HepG2 (cell line): ENCODE results near the gene HELZ2. TPM values are rescaled to one million over a fixed set of nuclear protein-coding genes. Genes with fewer than 3 reads are reported as not detected.

ENCODE experiments used
- ADNP ChIP-seq: sonication (generic); formaldehyde crosslinking; IDR thresholded peaks from 2 replicates; pipeline ENCODE4 v1.4.0; 2020; ENCODE audit warnings: missing genetic modification reagents
- DMAP1 ChIP-seq: IDR thresholded peaks from 2 replicates; pipeline ENCODE4 v1.6.1; 2016
- GABPA ChIP-seq, 2 experiments: IDR thresholded peaks; 2 replicates each; pipeline ENCODE4 v1.6.1; 2011 to 2016; ENCODE audit warnings: low read depth in 2 of 2, low read length in 1 of 2, missing biosample characterization in 1 of 2, missing genetic modification characterization in 1 of 2
- HOXA5 ChIP-seq: sonication (generic); formaldehyde crosslinking; IDR thresholded peaks from 2 replicates; pipeline ENCODE4 v1.4.0; 2020; ENCODE audit warnings: missing genetic modification reagents
- SPEN ChIP-seq: sonication (generic); formaldehyde crosslinking; IDR thresholded peaks from 2 replicates; pipeline ENCODE4 v1.5.1; 2020; ENCODE audit warnings: low read depth, mild to moderate bottlenecking, missing genetic modification reagents
- YY1 ChIP-seq: IDR thresholded peaks from 2 replicates; pipeline ENCODE4 v1.6.1; 2011; ENCODE audit warnings: low read length, low read depth, moderate library complexity, mild to moderate bottlenecking; ENCODE audit not compliant: insufficient read depth, insufficient replicate concordance
- ZNF329 ChIP-seq: sonication (generic); formaldehyde crosslinking; IDR thresholded peaks from 2 replicates; pipeline ENCODE4 v1.9.0; 2021; ENCODE audit warnings: low read depth, mild to moderate bottlenecking, missing genetic modification reagents
- ZNF432 ChIP-seq: sonication (generic); formaldehyde crosslinking; IDR thresholded peaks from 2 replicates; pipeline ENCODE4 v1.5.0; 2020; ENCODE audit warnings: missing genetic modification reagents, mild to moderate bottlenecking, borderline replicate concordance
- ZNF75D ChIP-seq: sonication (generic); formaldehyde crosslinking; IDR thresholded peaks from 2 replicates; pipeline ENCODE4 v1.8.1; 2023; ENCODE audit warnings: missing genetic modification reagents, mild to moderate bottlenecking, borderline replicate concordance
- polyA plus RNA-seq, 8 experiments: library from polyadenylated mRNA; depleted of rRNA in 3 of 8; stranded (reverse) in 7 of 8; unstranded in 1 of 8; fragments of >200 nt; fragmentation: Illumina TruSeq in 4 of 8; extraction: Trizol in 4 of 8; gene quantifications; 2 replicates each; pipeline versions ENCODE4 v1.2.1 to v1.2.3, GENCODE V29; 2011 to 2016; ENCODE audit warnings: low read depth in 4 of 8, missing spikeins in 1 of 8, mixed read lengths in 1 of 8; ENCODE audit not compliant: insufficient read depth in 1 of 8
- total RNA-seq, 5 experiments: library from RNA; depleted of rRNA; stranded (reverse); fragments of >200 nt; fragmentation: Illumina TruSeq; extraction: Trizol; gene quantifications; 2 replicates each; pipeline ENCODE4 v1.2.3, GENCODE V29; 2016; ENCODE audit warnings: low read depth in 1 of 5
- TF ChIP-seq, protein P1 (sequence below): sonication (generic); formaldehyde crosslinking; IDR thresholded peaks from 2 replicates; pipeline ENCODE4 v1.5.0; 2020; ENCODE audit warnings: mild to moderate bottlenecking, missing genetic modification reagents
- TF ChIP-seq, protein P2 (sequence below): sonication (generic); formaldehyde crosslinking; IDR thresholded peaks from 2 replicates; pipeline ENCODE4 v1.4.0; 2020; ENCODE audit warnings: mild to moderate bottlenecking, missing genetic modification reagents
- TF ChIP-seq, protein P3 (sequence below): sonication (generic); formaldehyde crosslinking; IDR thresholded peaks from 2 replicates; pipeline ENCODE4 v1.8.1; 2023; ENCODE audit warnings: mild to moderate bottlenecking, moderate library complexity, missing genetic modification reagents
- TF ChIP-seq, protein P4 (sequence below): sonication (generic); formaldehyde crosslinking; IDR thresholded peaks from 2 replicates; pipeline ENCODE4 v1.4.0; 2020; ENCODE audit warnings: mild to moderate bottlenecking, missing genetic modification reagents

The HELZ2 gene
- total and polyA plus RNA-seq, 2 of the 13 experiments (the other 11 are each of a cell fraction or from before 2014, with no cell fraction given), result 9.6 to 10.1 TPM

DNA sequence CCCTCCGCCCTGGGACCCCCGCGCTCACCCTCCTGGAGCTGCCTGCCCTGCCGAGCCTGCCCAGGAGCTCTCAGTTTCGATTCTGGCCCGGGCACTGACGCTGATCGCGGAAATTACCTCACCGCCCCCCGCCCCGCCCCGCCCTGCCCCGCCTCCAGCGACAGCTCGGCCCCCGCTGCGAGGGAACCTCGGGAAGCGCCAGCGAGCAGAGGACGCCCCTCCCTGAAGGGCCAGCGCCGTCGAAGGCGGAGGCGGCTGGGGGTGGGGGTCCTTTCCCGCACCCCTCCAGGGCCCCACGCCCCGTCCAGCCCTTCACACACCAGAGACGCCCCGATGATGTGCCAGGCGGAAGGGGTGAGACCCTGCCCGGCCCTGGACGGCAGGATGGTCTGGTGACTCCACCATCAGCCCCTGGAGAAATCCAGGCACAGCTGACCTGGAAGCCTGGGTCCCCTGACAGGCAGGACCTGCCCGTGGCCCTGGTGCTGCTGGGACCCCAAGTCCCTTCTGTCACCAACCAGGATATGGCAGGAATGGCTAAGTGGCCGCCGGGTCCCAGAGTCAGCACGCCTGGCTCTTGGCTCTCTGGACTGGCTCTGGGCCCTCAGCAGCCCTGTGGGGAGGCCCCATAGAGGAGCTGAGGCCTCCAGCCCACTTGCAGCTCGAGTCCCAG lies at the start of gene HELZ2 (continued):
- TF ChIP-seq ADNP, result no peak; the same call in 1 of the 2 replicates
- peak; percentile 35 for TF ChIP-seq GABPA (IDR thresholded peaks at IDR 0.05; ENCODE audit: low read depth, low read length)
- peak; percentile 45; the same call in 1 of the 2 replicates for TF ChIP-seq GABPA (CRISPR knock-in tag; IDR thresholded peaks at IDR 0.05; ENCODE audit: low read depth)
- TF ChIP-seq, protein P1, sequence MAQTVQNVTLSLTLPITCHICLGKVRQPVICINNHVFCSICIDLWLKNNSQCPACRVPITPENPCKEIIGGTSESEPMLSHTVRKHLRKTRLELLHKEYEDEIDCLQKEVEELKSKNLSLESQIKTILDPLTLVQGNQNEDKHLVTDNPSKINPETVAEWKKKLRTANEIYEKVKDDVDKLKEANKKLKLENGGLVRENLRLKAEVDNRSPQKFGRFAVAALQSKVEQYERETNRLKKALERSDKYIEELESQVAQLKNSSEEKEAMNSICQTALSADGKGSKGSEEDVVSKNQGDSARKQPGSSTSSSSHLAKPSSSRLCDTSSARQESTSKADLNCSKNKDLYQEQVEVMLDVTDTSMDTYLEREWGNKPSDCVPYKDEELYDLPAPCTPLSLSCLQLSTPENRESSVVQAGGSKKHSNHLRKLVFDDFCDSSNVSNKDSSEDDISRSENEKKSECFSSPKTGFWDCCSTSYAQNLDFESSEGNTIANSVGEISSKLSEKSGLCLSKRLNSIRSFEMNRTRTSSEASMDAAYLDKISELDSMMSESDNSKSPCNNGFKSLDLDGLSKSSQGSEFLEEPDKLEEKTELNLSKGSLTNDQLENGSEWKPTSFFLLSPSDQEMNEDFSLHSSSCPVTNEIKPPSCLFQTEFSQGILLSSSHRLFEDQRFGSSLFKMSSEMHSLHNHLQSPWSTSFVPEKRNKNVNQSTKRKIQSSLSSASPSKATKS (CRISPR knock-in tag), result no peak
- TF ChIP-seq, protein P2, sequence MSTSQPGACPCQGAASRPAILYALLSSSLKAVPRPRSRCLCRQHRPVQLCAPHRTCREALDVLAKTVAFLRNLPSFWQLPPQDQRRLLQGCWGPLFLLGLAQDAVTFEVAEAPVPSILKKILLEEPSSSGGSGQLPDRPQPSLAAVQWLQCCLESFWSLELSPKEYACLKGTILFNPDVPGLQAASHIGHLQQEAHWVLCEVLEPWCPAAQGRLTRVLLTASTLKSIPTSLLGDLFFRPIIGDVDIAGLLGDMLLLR, result no peak; the same call in 1 of the 2 replicates
- TF ChIP-seq SPEN (CRISPR knock-in tag), result peak; percentile 77; the same call in 1 of the 2 replicates
- TF ChIP-seq, protein P3, sequence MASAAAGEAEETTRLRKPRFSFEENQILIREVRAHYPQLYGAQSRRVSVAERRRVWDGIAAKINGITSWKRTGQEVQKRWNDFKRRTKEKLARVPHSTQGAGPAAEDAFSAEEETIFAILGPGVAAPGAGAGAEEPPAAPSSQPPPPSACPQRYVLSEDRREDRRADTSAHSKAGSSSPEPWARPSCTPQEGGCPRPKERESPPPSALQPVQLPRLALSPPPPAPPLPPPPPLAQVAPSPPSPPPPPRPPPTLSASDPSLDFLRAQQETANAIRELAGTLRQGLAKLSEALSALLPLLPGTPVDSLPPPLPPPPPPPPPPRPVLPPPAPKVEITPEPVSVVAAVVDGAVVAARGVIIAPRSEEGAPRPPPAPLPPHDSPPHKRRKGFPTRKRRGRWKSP, result no peak
- TF ChIP-seq ZNF75D (CRISPR knock-in tag), result no peak
- TF ChIP-seq ZNF432 (CRISPR knock-in tag), result no peak
- TF ChIP-seq, protein P4, sequence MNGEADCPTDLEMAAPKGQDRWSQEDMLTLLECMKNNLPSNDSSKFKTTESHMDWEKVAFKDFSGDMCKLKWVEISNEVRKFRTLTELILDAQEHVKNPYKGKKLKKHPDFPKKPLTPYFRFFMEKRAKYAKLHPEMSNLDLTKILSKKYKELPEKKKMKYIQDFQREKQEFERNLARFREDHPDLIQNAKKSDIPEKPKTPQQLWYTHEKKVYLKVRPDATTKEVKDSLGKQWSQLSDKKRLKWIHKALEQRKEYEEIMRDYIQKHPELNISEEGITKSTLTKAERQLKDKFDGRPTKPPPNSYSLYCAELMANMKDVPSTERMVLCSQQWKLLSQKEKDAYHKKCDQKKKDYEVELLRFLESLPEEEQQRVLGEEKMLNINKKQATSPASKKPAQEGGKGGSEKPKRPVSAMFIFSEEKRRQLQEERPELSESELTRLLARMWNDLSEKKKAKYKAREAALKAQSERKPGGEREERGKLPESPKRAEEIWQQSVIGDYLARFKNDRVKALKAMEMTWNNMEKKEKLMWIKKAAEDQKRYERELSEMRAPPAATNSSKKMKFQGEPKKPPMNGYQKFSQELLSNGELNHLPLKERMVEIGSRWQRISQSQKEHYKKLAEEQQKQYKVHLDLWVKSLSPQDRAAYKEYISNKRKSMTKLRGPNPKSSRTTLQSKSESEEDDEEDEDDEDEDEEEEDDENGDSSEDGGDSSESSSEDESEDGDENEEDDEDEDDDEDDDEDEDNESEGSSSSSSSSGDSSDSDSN, result peak; percentile 59
- peak; percentile 60; the same call in 1 of the 2 replicates for TF ChIP-seq HOXA5 (CRISPR knock-in tag)
- peak; percentile 35 for TF ChIP-seq YY1
- no peak for TF ChIP-seq DMAP1
- TF ChIP-seq ZNF329 (CRISPR knock-in tag), result no peak
